GM18870 (cell line): Measurements from ENCODE around the gene TMEM92.
"Not testable (repeated sequence)": the region's sequence is repeated elsewhere in the genome, so short reads cannot be mapped to it uniquely, and the experiment has no call there.

Experiments
- ATAC-seq: cut with Tn5 transposase; IDR thresholded peaks from one replicate; pipeline ENCODE4 v1.9.1; 2021; ENCODE audit warnings: moderate library complexity; ENCODE audit not compliant: unreplicated experiment

The TMEM92 gene

DNA sequence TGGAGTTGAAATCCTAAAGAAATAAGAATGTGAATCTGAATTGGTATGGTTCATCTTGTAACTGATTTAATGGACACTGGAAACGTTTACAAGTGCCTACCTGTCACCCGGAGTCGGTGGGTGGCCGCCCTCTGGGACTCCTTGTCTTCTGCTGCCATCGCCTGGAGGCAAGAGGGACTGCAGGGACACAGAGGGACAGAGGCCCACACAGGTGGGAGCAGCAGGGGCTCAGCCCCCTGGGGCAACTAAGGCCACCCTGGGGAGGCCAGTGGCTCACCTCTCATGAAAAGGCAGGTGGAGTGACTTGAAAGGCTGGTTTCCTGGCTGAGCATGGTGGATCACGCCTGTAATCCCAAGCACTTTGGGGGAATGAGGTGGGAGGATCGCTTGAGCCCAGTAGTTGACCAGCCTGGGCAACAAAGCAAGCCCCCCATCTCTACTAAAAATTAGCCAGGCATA lies 23.2 kb downstream of the TMEM92 start:
- ATAC-seq: no peak

DNA sequence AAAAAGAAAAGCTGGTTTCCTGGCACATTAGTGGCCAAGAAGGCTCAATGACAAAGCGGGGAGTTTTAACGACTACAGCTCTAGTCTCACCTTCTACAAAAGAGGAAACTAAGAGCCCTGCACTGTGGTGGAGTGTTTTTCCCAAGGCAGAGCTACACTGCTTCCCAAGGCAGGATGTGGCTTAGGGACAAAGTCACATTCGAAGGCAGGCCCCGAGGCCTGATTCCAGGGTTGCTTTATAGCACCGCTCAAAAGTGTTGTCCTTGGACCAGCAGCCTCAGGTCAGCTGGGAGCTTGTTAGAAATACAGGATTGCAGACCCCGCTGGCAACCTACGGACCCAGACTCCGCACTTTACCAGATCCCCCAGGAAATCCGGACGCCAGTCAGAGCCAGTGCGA lies 23.8 kb downstream of the TMEM92 start:
- no peak for ATAC-seq

DNA sequence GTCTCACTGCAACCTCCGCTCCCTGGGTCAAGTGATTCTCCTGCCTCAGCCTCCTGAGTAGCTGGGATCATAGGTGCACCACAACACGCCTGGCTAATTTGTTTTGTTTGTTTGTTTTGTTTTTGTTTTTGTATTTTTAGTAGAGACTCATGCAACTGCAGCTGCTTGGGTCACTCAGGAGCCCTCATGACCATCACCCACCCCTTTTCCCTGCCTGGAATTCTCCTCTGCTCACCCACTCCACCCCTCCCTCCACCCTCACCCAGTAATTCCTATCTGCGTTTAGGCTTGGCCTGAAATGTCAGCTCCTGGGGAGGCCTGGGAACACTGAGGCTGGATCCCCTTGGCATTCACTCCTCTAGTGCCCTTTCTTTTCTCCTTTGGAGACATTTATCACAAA lies 25.5 kb downstream of the TMEM92 start:
- ATAC-seq: no peak

DNA sequence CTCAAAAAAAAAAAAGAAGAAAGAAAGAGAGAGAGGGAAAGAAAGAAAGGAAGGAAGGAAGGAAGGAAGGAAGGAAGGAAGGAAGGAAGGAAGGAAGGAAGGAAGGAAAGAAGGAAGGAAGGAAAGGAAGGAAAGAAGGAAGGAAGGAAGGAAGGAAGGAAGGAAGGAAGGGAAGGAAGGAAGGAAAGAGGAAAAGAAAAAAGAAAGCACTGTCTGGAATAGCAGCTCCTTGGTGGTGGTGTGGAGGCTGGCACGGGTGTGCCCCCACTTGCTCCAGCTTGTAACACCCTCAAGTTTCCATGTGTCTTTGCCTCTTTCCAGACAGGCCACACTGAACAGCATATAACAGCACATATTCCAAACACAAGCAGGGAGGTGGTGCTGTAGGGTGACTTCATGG lies 26.6 kb downstream of the TMEM92 start:
- ATAC-seq: not testable (repeated sequence)

DNA sequence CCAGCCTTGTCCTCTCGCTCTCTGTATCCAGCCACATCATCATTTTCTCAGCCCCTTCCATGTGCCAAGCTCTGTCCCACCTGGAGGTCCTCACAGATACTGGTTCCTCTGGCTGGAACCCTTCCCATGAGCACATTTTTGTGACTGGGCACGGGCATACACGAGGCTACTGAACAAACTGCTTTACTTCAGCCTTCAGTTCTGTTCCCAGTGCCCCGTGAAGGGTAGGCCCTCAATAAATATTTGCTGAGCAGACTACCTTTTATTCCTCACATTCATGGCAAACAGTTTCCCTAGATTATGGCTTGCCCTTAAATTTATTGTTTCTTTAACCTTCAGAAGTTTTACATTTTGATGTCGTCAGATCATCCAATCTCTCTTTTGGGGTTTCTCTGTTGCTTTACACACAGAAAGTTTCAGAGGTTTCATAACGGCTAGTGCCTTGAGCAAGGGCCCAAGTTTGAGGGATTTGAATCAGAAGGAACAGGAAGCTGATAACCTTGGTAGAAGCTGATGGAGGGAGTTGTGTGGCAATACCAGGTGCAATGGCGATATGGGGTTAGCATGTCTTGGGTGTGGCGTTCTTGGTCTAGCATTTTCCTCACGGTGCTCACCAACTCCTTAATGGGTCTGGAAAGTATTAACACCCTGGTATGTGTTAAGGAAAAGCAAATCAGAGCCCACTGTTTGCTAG lies 27.8 kb downstream of the TMEM92 start:
- ATAC-seq: no peak

DNA sequence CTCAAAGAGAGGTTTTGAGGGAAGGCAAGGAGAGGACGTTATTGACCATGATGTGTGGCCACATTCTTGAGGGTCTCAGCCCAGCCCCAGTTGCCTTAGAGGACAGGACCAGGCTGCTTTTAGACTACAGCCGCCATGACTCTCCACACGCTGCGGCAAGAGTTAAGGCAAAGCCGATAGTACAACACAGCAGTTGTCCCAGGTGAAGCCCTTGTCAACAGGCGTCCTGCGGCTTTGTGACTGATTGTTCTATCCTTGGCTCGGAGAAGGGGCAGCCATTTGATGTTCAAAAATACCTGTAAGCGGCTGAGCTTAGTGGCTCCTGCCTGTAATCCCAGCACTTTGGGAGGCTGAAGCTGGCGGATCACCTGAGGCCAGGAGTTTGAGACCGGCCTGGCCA lies 28.8 kb downstream of the TMEM92 start:
- ATAC-seq: no peak

DNA sequence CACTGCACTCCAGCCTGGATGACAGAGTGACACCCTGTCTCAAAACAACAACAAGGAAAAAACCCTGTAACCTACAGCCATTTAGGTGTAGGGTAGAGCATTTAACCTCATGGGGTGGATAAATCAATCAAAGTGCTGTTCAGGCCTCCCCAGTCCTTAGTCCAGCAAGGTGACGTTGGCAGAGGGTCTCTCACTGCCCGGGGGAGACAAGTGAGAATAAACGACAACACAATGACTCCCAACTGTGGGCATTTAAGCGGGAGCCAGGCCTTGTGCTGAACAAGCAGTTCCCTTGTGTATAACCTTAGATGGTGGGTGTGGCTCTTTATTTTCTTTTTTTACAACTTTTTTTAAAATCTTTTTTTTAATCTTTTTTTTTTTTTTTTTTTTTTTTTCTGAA lies 29.3 kb downstream of the TMEM92 start:
- ATAC-seq: no peak

DNA sequence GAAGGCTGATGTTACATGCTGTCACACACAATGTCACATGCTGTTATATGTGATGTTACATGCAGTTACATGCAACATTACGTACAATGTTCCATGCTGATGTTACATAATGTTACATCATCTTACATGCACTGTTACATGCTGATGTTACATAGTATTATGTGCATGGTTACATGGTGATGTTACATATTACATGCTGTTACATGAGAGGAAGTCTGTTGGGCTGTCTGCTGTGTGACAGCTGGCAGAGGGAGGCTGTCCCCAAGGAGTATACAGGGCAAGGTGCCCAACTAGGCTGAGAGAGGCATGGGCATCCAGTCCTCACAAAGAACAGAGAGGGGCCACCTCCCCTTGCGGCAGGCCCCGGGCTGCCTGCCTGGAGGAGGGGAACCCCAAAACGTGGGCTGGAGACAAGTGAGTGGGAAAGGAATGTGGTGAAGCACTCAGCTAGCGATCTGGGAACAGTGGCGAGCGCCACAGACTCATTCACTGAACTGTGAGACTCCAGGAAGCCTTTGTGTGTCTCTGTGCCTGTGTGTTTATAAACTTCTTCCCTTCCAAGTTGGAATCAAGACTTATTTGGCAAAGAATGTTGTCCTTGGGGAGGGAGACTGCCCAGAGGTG lies 30.6 kb downstream of the TMEM92 start:
- ATAC-seq: no peak

DNA sequence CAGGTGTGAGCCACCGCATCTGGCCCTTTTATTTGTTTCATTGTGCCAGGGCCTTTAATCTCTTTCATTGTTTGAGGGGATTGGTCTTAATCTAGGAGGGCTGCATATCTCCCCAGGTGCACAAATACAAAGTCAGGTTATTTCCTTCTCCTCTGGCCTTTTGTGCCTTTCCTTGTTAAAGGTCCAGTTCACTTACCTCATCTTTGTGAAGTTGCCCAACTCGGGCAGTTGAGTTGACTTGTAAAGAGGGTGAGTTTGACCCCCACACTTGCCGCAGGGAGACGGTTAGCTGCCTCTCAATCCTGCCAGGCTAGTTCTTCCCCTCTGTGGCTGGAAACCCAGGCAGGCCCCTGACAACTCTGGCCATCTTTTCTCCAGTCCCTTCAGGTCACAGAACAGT lies 33.4 kb downstream of the TMEM92 start:
- no peak for ATAC-seq

DNA sequence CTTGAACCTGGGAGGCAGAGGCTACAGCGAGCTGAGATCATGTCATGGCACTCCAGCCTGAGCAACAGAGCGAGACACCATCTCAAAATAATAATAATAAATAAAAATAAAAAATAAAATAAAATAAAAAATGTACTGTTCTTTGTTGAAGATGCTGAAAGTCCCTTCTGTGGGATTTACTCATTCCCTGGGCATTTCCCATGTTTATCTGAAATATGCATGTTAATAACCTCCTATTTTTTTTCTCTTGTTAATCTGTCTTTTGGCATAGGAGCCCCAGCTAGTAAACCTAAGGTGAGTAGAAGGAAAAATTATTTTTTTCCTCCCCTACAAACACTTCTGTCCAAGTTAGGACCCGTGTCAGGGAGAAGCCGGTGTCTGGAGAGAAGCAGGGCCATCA lies 34.4 kb downstream of the TMEM92 start:
- ATAC-seq: no peak

DNA sequence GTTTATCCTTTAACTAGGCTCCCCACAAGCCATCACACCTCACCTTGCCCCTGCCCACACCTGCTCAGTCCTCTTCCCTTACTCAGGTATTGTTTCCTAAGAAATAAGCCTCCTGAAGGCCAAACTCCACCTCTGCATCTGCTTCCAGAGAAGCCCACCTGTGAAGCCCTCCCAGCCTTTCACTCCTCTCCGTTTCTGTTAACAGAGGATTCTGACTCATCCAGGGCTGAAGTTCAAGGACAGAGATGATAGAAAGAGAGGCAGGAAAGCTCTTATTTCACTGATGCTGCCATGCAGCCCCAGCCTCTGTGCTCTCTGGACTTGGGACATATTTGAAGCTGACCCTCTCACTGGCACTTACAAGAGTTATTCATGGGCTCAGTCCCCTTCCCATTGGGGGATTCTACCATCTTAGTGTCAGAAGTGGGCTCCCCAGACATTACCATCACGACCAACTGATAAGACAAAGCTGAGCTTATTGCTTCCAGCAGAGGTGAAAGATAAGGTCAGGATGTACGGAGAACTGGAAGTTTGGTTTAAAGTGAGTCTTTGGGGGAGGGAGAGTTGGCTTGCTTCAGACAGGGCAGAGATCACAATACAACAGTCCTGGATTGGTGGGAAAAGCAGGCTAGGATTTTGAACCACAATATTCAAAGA lies 36.3 kb downstream of the TMEM92 start:
- no peak for ATAC-seq

DNA sequence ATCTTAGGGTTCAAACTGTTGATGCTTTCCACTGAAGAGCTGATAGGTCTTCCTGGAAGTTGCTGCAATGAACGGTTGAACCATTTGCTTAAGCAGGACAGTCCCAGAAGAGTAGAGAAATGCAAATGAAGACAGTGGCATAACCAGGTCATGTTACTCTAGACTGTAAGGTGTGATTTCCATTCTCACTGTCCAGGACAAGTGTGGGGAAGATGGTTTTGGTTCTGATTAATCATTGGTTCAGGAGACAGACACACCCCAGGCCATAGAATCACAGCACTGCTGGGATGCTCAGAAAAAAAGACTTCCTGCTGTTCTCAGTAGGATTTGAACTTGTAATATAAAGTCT lies 36.8 kb downstream of the TMEM92 start:
- no peak for ATAC-seq

DNA sequence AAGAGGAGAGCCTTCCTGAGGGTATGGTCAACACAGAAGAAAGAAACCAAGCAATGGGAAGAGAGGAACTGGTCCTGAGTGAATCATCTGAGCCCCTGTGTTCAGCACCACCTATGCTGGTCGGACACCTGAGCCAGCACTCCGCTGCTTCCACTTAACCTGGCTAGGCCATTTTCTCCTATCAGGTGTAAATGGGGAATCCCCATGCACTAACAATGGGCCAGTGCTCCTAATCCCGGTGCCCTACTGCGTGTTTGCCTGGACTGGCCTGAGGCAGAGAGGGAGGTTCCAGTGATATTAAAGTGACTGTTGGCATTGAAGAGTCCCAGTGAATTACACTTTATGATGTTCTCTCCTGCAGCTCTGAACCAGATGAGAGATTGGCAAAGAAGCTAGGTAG lies 37.2 kb downstream of the TMEM92 start:
- no peak for ATAC-seq

DNA sequence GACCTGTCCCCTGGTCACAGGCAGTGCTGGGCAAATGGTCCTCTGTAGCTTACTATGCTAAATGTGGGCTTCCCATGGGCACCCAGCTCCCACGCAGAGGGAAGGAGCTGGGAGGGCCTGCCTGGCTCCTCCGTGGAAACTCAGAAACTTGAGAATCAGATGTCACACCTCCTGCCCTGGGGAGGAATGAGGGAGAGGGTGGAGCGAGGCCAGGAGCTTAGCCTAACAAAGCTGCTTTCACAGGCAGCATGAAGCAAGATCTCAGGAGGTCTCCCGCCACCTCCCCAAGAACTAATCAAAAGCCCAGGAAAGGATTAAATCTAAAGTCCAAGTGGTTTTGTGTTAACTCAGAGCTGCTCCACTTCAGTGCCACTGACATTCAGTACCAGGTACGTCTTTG lies 38.0 kb downstream of the TMEM92 start:
- ATAC-seq: no peak

DNA sequence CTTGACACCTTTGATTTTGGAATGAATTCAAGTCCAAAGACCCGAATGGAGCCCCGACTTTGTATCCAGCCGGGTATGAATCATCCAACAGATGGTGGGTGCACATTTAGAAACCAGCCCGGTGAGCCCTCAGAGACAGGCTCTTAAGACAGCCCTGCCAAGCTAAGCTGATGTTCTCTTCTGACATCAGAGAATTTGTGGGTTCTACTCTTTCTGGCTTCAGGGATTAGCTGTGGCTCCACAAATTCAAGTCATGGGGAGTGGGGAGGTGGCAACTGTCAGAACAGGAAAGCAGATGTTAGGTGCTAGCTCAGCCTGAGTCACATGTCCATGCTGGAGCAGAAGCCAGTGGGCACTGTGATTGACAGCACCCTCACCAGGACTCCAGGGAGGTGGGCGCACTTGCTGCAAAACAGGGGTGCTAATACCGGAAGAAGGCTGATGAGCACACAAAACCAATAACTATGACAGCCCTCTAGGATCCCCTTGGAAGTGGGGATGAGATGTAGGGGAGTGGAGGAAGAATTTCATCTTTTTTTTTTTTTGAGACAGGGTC lies 40.3 kb downstream of the TMEM92 start:
- no peak for ATAC-seq

DNA sequence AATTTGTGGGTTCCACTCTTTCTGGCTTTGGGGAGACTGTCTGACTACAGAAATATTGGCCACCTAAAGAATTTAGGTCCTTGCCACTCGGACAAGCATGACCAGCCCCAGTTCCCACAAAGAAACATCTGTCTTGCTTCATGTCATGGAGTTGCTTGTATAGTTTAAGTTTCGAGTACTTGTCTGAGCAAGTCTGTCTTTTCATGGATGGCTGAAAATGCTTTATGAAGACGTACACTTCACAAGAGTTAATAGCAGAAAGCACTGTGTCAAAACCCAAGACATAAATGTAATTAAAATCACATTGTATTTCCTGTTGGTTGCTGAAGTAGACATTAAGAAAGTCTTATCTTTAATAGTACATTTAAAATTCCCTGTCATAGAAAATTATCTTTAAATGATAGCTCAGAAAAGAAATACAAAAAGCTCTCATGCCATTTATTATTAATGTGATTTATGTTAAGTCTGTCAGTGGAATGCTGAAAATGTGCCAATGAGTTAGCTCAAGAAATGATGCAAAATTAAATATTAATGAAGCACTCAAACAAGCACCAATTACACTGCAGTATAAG lies 41.8 kb downstream of the TMEM92 start:
- ATAC-seq: no peak

DNA sequence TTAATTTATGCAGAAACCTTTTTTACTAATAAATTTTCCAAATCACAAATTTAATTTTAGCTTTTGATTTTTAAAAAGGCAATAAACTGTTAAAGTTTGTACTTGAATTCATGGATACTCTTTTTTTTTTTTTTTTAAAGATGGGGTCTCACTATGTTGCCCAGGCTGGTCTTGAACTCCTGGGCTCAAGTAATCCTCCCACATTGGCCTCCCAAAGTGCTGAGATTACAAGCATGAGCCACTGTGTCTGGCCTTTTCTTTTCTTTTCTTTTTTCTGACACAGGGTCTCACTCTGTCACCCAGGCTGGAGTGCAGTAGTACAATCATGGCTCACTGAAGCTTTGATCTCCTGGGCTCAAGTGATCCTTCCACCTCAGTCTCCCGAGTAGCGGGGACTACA lies 42.4 kb downstream of the TMEM92 start:
- ATAC-seq: not testable (repeated sequence)

DNA sequence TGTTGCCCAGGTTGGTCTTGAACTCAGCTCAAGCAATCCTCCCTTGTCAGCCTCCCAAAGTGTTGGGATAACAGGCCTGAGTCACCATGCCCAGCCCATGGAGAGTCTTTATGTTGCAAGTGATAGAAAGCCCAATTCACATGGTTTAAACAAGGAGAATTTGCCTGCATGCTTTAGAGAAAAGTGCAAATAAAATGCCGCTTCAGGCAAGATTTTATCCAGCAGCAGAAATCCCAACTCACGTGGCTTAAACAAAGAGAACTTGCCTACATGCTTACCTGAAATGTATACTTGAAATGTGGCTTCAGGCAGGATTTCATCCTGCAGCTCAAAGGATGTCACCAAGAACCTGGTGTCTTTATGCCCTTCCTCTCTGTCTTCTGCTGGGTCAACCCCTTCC lies 42.9 kb downstream of the TMEM92 start:
- ATAC-seq: no peak

DNA sequence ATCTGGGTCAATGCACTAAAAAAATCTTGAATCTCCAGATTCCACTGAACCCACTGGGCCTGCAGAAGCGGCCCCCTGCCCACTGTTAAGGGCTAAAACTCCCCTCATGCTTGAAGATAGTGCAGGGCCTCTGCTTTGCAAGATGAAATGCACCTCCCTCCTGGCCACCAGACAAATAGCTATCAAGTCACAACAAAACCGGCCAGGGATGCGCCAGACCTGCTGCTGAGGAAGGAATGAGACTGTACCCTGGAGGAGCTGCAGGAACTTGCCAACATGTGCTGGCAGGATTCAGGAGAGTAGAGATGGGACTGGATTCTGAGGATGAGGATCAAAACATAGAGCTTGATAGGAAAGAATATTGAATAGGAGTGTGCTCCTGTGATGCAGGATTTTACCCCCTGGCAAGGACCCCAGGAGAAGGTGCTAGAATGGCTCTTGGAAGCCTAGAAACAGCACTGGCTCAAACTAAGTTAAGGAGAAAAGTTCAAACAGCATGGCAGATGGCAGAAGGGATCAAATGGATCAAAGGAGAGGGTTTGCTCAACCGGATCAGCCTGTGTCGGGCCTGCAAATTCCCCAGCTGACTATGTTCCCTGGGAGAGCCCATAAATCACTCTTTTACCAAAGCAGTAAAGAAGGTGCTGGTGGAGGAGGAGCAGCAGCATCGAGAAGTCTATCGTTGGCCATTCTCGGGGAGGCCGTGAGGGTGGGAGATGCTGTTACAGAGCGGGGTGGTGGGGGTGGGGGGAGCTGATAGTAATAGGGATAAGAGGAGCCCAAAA lies 44.4 kb downstream of the TMEM92 start:
- no peak for ATAC-seq

DNA sequence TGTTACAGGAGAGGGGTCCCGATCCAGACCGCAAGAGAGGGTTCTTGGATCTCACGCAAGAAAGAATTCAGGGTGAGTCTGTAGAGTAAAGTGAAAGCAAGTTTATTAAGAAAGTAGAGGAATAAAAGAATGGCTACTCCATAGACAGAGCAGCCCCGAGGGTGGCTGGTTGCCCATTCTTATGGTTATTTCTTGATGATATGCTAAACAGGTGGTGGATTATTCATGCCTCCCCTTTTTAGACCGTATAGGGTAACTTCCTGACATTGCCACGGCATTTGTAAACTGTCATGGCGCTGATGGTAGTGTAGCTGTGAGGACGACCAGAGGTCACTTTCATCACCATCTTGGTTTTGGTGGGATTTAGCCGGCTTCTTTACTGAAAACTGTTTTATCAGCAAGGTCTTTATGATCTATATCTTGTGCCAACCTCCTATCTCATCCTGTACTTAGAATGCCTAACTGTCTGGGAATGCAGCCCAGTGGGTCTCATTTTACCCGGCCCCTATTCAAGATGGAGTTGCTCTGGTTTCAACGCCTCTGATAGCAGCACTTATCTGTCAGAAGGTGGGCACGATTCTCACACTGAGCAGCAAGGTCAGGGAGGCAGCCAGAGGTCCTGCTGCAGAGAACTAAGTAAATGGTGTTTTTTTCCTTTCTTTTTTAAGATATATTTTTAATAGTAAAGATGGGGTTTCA lies 45.2 kb downstream of the TMEM92 start:
- ATAC-seq: no peak
